22Rv1 (cell line): ENCODE measurements around the gene SYNJ2.

Experiments used
- ZFX ChIP-seq: fragments of 450-650 bp; IDR thresholded peaks from 2 replicates; pipeline ENCODE4 v1.6.1; 2017; ENCODE audit warnings: antibody characterized with exemption, borderline replicate concordance
- TF ChIP-seq, protein P1 (sequence below): fragments of 450-650 bp; IDR thresholded peaks from 2 replicates; pipeline ENCODE4 v1.5.1; 2017; ENCODE audit warnings: mild to moderate bottlenecking

DNA sequence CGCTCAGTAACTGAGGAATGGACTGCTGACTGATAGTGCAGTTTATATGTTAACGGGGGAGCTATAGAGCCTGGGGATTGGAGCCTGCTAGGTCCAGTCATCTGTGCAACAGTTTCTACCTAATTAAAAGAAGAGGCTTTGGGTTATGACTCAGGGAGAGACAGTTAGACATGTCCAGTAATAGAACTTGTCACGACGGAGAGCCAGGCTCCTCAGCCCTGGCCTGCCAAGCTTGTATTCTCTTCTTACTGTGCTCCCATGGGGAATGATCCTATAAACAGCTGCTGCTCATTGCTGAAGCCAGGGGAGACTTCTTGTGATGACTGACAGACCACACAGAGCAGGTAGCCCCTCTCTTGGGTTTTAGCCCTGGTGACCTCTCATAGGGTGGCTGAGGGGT, 69.3 kb downstream of the SYNJ2 start:
- TF ChIP-seq, protein P1, sequence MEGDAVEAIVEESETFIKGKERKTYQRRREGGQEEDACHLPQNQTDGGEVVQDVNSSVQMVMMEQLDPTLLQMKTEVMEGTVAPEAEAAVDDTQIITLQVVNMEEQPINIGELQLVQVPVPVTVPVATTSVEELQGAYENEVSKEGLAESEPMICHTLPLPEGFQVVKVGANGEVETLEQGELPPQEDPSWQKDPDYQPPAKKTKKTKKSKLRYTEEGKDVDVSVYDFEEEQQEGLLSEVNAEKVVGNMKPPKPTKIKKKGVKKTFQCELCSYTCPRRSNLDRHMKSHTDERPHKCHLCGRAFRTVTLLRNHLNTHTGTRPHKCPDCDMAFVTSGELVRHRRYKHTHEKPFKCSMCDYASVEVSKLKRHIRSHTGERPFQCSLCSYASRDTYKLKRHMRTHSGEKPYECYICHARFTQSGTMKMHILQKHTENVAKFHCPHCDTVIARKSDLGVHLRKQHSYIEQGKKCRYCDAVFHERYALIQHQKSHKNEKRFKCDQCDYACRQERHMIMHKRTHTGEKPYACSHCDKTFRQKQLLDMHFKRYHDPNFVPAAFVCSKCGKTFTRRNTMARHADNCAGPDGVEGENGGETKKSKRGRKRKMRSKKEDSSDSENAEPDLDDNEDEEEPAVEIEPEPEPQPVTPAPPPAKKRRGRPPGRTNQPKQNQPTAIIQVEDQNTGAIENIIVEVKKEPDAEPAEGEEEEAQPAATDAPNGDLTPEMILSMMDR: no peak
- no peak for TF ChIP-seq ZFX
